Measurements from ENCODE around the gene OR5K2. TPM values are rescaled to one million over a fixed set of nuclear protein-coding genes. Genes with fewer than 3 reads are reported as not detected.

Gene OR5K2
- total and polyA plus RNA-seq, 12 donors, result not detected

DNA sequence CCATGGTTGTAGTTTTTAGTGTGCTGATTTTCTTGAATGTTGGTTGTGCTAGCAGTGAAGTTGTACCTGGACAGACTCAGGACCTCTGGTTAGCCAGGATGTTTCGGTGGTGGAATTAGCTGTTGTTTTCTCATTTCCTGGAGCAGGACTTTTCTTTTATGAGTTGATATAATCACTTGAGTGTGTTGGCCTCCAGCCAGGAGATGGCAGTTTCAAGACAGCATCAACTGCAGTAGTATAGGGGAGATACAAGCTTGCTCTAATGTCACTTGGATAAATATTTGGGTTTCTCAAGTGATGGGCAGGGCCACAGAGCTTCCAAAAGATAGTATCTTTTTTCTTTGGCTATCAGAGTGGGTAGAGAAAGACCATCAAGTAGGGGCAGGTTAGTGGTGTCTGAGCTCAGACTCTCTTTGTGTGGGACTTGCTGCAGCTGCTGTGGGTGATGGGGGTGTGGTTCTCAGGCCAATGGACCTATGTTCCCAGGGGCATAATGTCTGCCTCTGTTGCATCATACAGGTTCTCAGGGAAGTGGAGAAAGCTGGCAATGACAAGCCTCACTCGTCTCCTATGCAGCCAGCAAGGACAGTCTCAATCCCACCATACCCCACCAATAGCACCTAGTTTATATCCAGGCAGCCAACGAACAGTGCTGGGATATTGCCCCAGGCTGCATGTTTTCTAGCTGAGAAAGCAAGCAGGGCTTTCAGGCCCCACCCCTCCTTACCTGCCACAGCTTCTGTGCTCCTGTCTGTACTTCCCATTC is 14.6 kb upstream of the OR5K2 start:
- Histone ChIP-seq H3K27me3 (no peaks in the 10 kb centered on the region), H3K4me1 (no peaks in the 10 kb centered on the region), H3K27ac (no peak overlapping the region), H3K36me3 (no peaks in the 10 kb centered on the region), H3K9me3 (peaks cover 0 to 70% (median 22%) of the 10 kb centered on the region in 11 donors), H3K4me3 (no peak overlapping the region)
- TF ChIP-seq, protein P1, sequence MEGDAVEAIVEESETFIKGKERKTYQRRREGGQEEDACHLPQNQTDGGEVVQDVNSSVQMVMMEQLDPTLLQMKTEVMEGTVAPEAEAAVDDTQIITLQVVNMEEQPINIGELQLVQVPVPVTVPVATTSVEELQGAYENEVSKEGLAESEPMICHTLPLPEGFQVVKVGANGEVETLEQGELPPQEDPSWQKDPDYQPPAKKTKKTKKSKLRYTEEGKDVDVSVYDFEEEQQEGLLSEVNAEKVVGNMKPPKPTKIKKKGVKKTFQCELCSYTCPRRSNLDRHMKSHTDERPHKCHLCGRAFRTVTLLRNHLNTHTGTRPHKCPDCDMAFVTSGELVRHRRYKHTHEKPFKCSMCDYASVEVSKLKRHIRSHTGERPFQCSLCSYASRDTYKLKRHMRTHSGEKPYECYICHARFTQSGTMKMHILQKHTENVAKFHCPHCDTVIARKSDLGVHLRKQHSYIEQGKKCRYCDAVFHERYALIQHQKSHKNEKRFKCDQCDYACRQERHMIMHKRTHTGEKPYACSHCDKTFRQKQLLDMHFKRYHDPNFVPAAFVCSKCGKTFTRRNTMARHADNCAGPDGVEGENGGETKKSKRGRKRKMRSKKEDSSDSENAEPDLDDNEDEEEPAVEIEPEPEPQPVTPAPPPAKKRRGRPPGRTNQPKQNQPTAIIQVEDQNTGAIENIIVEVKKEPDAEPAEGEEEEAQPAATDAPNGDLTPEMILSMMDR (IDR thresholded peaks at IDR 0.05), result no peak
- 66 to 69% methylated on average over 3 of the region's 3 CpGs for WGBS, 2 donors
- no peak for DNase-seq
- ATAC-seq, result no peak
- intact Hi-C loops (cut with DNase I), result no loop called here

DNA sequence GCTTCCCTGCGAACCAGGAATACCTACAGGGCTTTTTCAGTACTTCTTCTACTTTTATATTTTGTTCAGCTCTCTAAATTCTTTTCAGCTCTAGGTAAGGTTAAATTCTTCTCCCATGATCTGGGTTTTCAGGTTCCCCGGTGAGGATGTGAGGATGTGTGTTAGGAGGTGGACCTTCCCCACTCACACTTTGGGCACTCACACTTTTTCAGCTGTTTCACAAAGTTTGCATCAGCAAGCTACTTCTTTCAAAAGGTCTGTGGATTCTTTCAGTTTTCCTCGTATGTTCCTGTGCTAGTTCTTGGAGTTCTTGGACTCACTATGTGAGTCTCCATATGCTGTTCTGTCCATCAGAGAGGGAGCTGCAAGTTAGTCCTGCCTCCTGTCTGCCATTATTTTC is 13.9 kb upstream of the OR5K2 start:
- TF ChIP-seq, protein P1 (IDR thresholded peaks at IDR 0.05), result no peak
- no peak for ATAC-seq
- Histone ChIP-seq H3K4me3 (no peak overlapping the region), H3K27ac (no peak overlapping the region), H3K36me3 (no peaks in the 10 kb centered on the region), H3K9me3 (peaks cover 0 to 70% (median 17%) of the 10 kb centered on the region in 11 donors), H3K27me3 (no peaks in the 10 kb centered on the region), H3K4me1 (no peaks in the 10 kb centered on the region)
- 79 to 86% methylated on average over 3 of the region's 3 CpGs for WGBS, 2 donors
- DNase-seq, result no peak
- intact Hi-C loops (cut with DNase I), result no loop called here

DNA sequence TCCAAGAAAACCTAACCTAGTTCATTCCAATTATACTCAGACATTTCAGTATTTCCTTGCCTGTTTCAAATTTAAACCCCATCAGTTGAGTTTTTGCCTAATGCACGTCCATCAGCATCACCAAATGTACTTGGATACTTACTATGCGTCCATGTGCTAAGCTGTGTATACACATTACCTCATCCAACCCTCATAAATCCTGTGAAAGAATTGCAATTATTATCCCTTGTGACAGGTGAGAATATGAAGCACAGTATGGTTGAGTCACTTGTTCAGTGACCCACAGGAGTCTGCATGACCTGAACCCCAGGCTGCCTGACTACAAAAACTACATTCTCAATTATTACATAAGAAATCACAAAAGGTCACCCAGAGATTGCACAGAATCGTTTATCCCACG is 2.5 kb downstream of the OR5K2 start:
- ATAC-seq (no peak), DNase-seq (no peak)
- Histone ChIP-seq H3K4me3 (no peak overlapping the region), H3K36me3 (peaks cover 0 to 6% (median 0%) of the 10 kb centered on the region in 9 donors), H3K4me1 (no peaks in the 10 kb centered on the region), H3K27me3 (no peaks in the 10 kb centered on the region), H3K27ac (no peak overlapping the region), H3K9me3 (no peaks in the 10 kb centered on the region)
- WGBS, 2 donors, result 88 to 90% methylated on average over 4 of the region's 4 CpGs
- intact Hi-C loops (cut with DNase I), result no loop called here
- TF ChIP-seq, protein P1 (IDR thresholded peaks at IDR 0.05), result no peak

DNA sequence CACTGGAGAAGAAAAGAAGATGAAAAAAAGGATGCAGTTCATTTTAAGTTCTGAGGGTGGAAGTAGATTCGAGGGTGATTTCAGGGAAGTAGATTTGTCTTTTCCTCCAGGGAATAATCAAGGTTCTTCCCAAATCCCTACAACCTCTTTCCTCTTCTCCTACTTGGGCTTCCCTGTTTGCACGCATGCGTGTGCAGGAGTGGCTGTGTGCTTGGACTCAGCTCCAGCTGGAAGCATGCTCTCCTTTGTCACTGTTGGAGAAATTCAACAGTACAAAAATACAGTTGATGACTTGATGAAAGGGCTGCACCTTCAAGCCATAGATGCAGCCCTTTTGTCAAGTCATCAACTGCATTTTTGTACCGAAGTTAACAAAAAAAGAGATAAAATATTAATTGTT is 3.8 kb downstream of the OR5K2 start:
- WGBS, 2 donors, result 68 to 70% methylated on average over 4 of the region's 4 CpGs
- no peaks in the 10 kb centered on the region for H3K9me3 ChIP-seq
- H3K4me3 ChIP-seq, result no peak overlapping the region
- TF ChIP-seq, protein P1 (IDR thresholded peaks at IDR 0.05), result no peak
- DNase-seq (no peak), ATAC-seq (no peak)
- H3K4me1 ChIP-seq, result no peaks in the 10 kb centered on the region
- peaks cover 0 to 6% (median 0%) of the 10 kb centered on the region in 9 donors for H3K36me3 ChIP-seq
- no peaks in the 10 kb centered on the region for H3K27me3 ChIP-seq
- no peak overlapping the region for H3K27ac ChIP-seq
- intact Hi-C loops (cut with DNase I), result no loop called here

All from heart right ventricle (tissue), 16 donors.